ENCODE results near the gene OR4X1.

DNA sequence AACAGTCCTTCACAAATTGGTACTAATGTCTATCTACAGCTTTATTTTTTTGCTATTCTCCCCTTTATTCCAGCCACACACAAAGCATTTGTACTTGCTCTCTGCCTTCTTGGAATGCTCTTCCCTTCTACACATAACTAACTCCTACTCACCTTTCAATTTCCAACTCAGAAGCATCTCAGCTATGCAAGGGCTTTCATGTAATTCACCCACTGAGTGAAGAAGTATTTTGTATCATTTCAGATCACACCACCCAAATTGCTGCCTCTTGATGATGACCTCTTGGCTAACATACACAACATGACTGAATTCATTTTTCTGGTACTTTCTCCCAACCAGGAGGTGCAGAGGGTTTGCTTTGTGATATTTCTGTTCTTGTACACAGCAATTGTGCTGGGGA, 18.9 kb upstream of the OR4X1 start, which contains the start of gene OR4X2:
- TF ChIP-seq TAF1 (IDR thresholded peaks at IDR 0.05; ENCODE audit: borderline replicate concordance, low read depth, low read length) (no peak), POLR2A (IDR thresholded peaks at IDR 0.05; ENCODE audit: low read depth, low read length) (no peak), POLR2AphosphoS5 (IDR thresholded peaks at IDR 0.05; ENCODE audit: low read depth, low read length) (no peak)
